Muscle layer of duodenum (tissue), 2 donors: Measurements from ENCODE around the gene MAPKAPK3.

Experiments used
- H3K27ac ChIP-seq: one replicate; pipeline ENCODE4 v1.7.0; 2013; ENCODE audit warnings: mild to moderate bottlenecking, low read length
- H3K27me3 ChIP-seq: one replicate; pipeline ENCODE4 v1.7.0; 2013; ENCODE audit warnings: low read depth, mild to moderate bottlenecking, control low read depth, low read length
- H3K36me3 ChIP-seq, 2 donors: one replicate each; pipeline ENCODE4 v1.7.0; 2013; ENCODE audit warnings: low read length in 2 of 2, control low read depth in 1 of 2, mild to moderate bottlenecking in 1 of 2; ENCODE audit not compliant: insufficient read depth in 2 of 2, control insufficient read depth in 1 of 2
- H3K4me1 ChIP-seq, 2 donors: one replicate each; pipeline ENCODE4 v1.7.0; 2013; ENCODE audit warnings: low read length in 2 of 2, mild to moderate bottlenecking in 2 of 2, control low read depth in 1 of 2, moderate library complexity in 1 of 2; ENCODE audit not compliant: insufficient read depth in 2 of 2, control insufficient read depth in 1 of 2
- H3K4me3 ChIP-seq, 2 donors: one replicate each; pipeline ENCODE4 v1.7.0; 2013; ENCODE audit warnings: low read length in 2 of 2, low read depth in 1 of 2, mild to moderate bottlenecking in 1 of 2
- H3K9me3 ChIP-seq, 2 donors: one replicate each; pipeline ENCODE4 v1.7.0; 2013; ENCODE audit warnings: low read length in 2 of 2, control low read depth in 1 of 2, mild to moderate bottlenecking in 1 of 2; ENCODE audit not compliant: control insufficient read depth in 1 of 2
- donor health status: healthy.

MAPKAPK3 gene

GRCh38 chr3:50617096-50617791 is at the start of gene MAPKAPK3:
Gene MAPKAPK3, plus strand, starts transcription at chr3:50617151. Its CDS starts 415 bp downstream, at chr3:50617566.
- peak within 1 kb of the TSS; percentile 88 for H3K27ac ChIP-seq
- H3K27me3 ChIP-seq = no peaks in the 10 kb centered on the region
- H3K36me3 ChIP-seq = peaks cover 0 to 5% of the 10 kb centered on the region in 2 donors
- peaks cover 16 to 21% of the 10 kb centered on the region in 2 donors for H3K4me1 ChIP-seq
- no peaks in the 10 kb centered on the region for H3K9me3 ChIP-seq
- peak within 1 kb of the TSS; percentile 84 for H3K4me3 ChIP-seq

- Histone ChIP-seq H3K4me1 (peaks cover 13 to 41% of the 10 kb centered on the region in 2 donors), H3K27ac (peak within 1 kb of the TSS; percentile 23), H3K27me3 (no peaks in the 10 kb centered on the region), H3K9me3 (no peaks in the 10 kb centered on the region), H3K36me3 (peaks cover 0 to 6% of the 10 kb centered on the region in 2 donors), H3K4me3 (peak within 1 kb of the TSS; percentile 72 to 87)
Observed at GRCh38 chr3:50567386-50568167, 49.4 kb upstream of the MAPKAPK3 start, which contains the start of gene C3orf18. Gene C3orf18, minus strand, starts transcription at chr3:50567747. Its CDS starts 2,048 bp downstream, at chr3:50565699.

- H3K9me3 ChIP-seq = no peaks in the 10 kb centered on the region
- H3K4me3 ChIP-seq = peak within 1 kb of the TSS; percentile 87 to 93
- peaks cover 13 to 41% of the 10 kb centered on the region in 2 donors for H3K4me1 ChIP-seq
- H3K27me3 ChIP-seq = no peaks in the 10 kb centered on the region
- H3K36me3 ChIP-seq = peaks cover 2 to 8% of the 10 kb centered on the region in 2 donors
- H3K27ac ChIP-seq = peak within 1 kb of the TSS; percentile 92
Observed at GRCh38 chr3:50568947-50569749, 47.8 kb upstream of the MAPKAPK3 start, which contains the start of gene HEMK1. Gene HEMK1, plus strand, starts transcription at chr3:50569522. Its CDS starts 1,583 bp downstream, at chr3:50571105.

GRCh38 chr3:50570508-50571279 is 46.3 kb upstream of the MAPKAPK3 start:
- peak overlapping the region; percentile 87 to 93 for H3K4me3 ChIP-seq
- peaks cover 13 to 41% of the 10 kb centered on the region in 2 donors for H3K4me1 ChIP-seq
- peak overlapping the region; percentile 92 for H3K27ac ChIP-seq
- H3K9me3 ChIP-seq = no peaks in the 10 kb centered on the region
- H3K27me3 ChIP-seq = no peaks in the 10 kb centered on the region
- peaks cover 7 to 12% of the 10 kb centered on the region in 2 donors for H3K36me3 ChIP-seq

- no peak overlapping the region for H3K27ac ChIP-seq
- H3K36me3 ChIP-seq = peaks cover 7 to 14% of the 10 kb centered on the region in 2 donors
- no peak overlapping the region for H3K4me3 ChIP-seq
- H3K4me1 ChIP-seq = peaks cover 13 to 36% of the 10 kb centered on the region in 2 donors
- no peaks in the 10 kb centered on the region for H3K27me3 ChIP-seq
- H3K9me3 ChIP-seq = no peaks in the 10 kb centered on the region
Observed at GRCh38 chr3:50571486-50571885, 45.5 kb upstream of the MAPKAPK3 start.

GRCh38 chr3:50572158-50572557 is 44.8 kb upstream of the MAPKAPK3 start:
- Histone ChIP-seq H3K27ac (no peak overlapping the region), H3K4me1 (peaks cover 13 to 29% of the 10 kb centered on the region in 2 donors)

GRCh38 chr3:50572801-50573371 is 44.1 kb upstream of the MAPKAPK3 start:
- Histone ChIP-seq H3K27me3 (no peaks in the 10 kb centered on the region), H3K4me3 (no peak overlapping the region), H3K36me3 (peaks cover 17 to 26% of the 10 kb centered on the region in 2 donors), H3K27ac (no peak overlapping the region), H3K4me1 (peaks cover 11 to 24% of the 10 kb centered on the region in 2 donors), H3K9me3 (no peaks in the 10 kb centered on the region)

More at GRCh38 chr3:50572158-50572557, 44.8 kb upstream of the MAPKAPK3 start:
- Histone ChIP-seq H3K4me3 (no peak overlapping the region), H3K27me3 (no peaks in the 10 kb centered on the region), H3K9me3 (no peaks in the 10 kb centered on the region), H3K36me3 (peaks cover 10 to 20% of the 10 kb centered on the region in 2 donors)

- Histone ChIP-seq H3K4me3 (no peak overlapping the region), H3K27me3 (no peaks in the 10 kb centered on the region), H3K4me1 (peaks cover 8 to 18% of the 10 kb centered on the region in 2 donors), H3K36me3 (peaks cover 25 to 34% of the 10 kb centered on the region in 2 donors), H3K27ac (no peak overlapping the region), H3K9me3 (no peaks in the 10 kb centered on the region)
Observed at GRCh38 chr3:50573566-50574443, 43.1 kb upstream of the MAPKAPK3 start.

- Histone ChIP-seq H3K9me3 (no peaks in the 10 kb centered on the region), H3K4me1 (peaks cover 8 to 18% of the 10 kb centered on the region in 2 donors), H3K36me3 (peaks cover 32 to 41% of the 10 kb centered on the region in 2 donors), H3K27me3 (no peaks in the 10 kb centered on the region), H3K4me3 (no peak overlapping the region), H3K27ac (no peak overlapping the region)
Observed at GRCh38 chr3:50574444-50574831, 42.5 kb upstream of the MAPKAPK3 start.
